GM12864 (cell line): ENCODE data around the gene OLFM4.

Experiments
- DNase-seq: peaks from one replicate; pipeline ENCODE4 v3.0.0-alpha.2; 2011; ENCODE audit warnings: low read depth
- H3K4me3 ChIP-seq: 2 replicates; pipeline ENCODE4 v1.5.1; 2011; ENCODE audit warnings: mild to moderate bottlenecking, low read depth, low read length, control low read depth
- CTCF ChIP-seq: IDR thresholded peaks from 2 replicates; pipeline ENCODE4 v1.5.1; 2011; ENCODE audit warnings: low read depth, mild to moderate bottlenecking, moderate library complexity, low read length, control low read depth, inconsistent platforms; ENCODE audit errors: missing control alignments

OLFM4 gene

DNA sequence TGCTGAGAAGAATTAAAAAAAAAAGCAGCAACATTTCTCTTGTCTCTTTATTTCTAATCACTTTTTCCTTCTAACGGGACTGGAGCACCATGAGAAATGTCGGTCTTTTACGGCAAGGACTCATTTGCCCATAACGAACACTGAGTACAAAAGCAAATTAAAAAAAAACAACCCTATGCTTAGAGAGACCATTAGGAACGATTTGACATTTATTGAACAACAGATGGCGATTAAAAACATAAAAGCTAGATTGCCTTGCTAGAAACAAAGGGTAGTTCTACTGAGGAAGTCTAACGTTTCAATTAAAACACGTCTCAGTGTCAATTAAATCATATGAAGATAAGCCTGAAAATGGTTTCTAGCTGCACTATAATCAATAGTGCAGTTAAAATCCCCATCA is 51.1 kb downstream of the OLFM4 start:
- DNase-seq, result no peak
- TF ChIP-seq CTCF, result no peak
- no peak overlapping the region for H3K4me3 ChIP-seq

DNA sequence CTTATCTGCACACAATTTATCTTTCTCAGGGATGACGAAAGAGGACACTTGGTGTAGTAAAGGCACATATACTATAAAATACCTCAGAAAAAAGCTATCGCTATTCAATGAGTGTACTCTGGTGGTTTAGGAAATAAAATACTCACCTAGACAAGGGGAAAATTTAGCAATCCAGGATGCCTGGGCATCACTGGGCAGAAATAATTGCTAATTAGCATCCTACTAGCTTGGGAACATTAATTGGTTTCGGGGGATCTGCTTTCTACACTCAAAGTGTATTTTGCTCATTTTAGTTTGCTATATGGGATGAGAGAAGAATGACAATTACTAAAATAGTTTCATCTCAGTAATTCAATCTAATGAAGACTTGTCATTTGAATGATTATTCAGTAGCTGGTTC is 60.3 kb downstream of the OLFM4 start:
- H3K4me3 ChIP-seq, result no peak overlapping the region
- TF ChIP-seq CTCF, result no peak
- no peak for DNase-seq

- no peak overlapping the region for H3K4me3 ChIP-seq
- TF ChIP-seq CTCF, result no peak
- no peak for DNase-seq
Measured at GRCh38 chr13:53089951-53090350, 61.3 kb downstream of the OLFM4 start.

DNA sequence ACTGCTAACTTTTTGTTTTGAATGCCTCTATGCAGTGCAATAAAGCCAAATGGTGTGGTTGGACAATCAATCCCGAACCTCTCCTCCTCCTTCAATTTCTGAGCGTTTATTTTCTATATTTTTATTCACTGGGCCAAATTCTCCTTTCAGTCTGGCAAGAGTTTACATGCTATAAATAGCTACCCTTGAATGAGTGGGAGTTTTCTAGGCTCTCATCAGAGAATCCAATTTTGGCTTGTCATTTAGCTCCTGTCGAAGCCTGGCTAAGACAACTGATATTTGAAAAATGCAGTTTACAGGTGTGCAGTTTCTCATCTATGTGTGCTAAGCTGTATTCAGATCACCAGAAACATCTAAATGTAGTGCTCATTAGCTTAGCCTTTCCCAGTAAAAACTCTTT is 61.8 kb downstream of the OLFM4 start:
- TF ChIP-seq CTCF, result no peak
- DNase-seq, result no peak
- H3K4me3 ChIP-seq, result no peak overlapping the region

DNA sequence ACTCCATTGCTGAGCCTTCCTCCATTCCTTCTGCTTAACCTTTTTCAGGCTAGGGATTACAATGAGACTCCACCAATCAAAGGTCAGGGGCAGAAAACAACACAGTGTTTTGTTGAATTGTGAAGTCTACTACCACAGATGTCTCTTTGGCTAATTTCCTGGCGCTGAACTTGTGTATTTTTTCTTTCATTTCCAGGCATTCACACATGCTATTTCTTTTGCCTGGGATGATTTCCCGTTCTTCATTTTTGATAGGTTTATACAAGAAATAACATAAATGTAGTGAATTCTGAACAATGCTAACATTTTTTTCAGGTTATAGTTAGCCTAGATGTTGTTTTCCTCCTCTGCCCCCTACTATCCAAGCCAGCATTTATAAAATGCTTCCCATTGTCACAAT is 64.3 kb downstream of the OLFM4 start:
- no peak for TF ChIP-seq CTCF
- DNase-seq, result no peak
- no peak overlapping the region for H3K4me3 ChIP-seq

DNA sequence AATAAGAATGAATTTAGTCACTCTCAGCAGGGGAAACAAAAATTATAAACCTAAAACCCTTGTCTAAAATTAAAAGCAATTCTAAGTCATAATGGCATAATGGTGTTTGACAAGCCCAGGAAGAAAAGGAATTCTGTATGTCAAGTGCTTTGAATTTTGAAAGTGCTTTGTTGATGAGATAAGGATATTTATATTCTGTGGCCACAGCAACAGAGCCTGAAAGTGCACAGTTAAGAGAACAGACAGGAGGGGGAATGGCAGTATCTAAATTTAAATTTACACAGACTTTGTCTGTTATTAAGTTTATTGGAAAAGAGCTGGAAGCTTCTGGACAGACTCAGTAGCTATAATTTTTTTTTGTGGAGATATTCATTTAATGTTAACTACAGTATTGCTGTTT is 69.8 kb downstream of the OLFM4 start:
- H3K4me3 ChIP-seq, result no peak overlapping the region
- no peak for TF ChIP-seq CTCF
- DNase-seq, result no peak

GRCh38 chr13:53100394-53101063 is 71.9 kb downstream of the OLFM4 start:
- DNase-seq, result no peak
- no peak overlapping the region for H3K4me3 ChIP-seq
- no peak for TF ChIP-seq CTCF
